ENCODE measurements around the gene ZSWIM4. TPM values are rescaled to one million over a fixed set of nuclear protein-coding genes. Genes with fewer than 3 reads are reported as not detected.

The ZSWIM4 gene
- total RNA-seq, 2 experiments from 2014 or later = 5.0 to 10.8 TPM

GRCh38 chr19:13873834-13874515 lies 78.7 kb downstream of the ZSWIM4 start:
- peaks cover 5% of the 10 kb centered on the region for H3K4me1 ChIP-seq (ENCODE audit: insufficient read depth, low read length, poor library complexity, severe bottlenecking)
- no peak for DNase-seq (ENCODE audit: low spot score)
- no TSS peak for BruUV-seq (replicated peaks)
- H3K4me3 ChIP-seq (ENCODE audit: low read depth, low read length, poor library complexity, severe bottlenecking) = no peak overlapping the region
- no peaks in the 10 kb centered on the region for H3K9me2 ChIP-seq (ENCODE audit: insufficient read depth, low read length)
- no peaks in the 10 kb centered on the region for H3K9me3 ChIP-seq (ENCODE audit: low read length)
- H3K4me2 ChIP-seq (ENCODE audit: low read length) = no peak overlapping the region
- no peaks in the 10 kb centered on the region for H3K79me2 ChIP-seq (ENCODE audit: insufficient read depth, low read depth, low read length)
- CTCF ChIA-PET (ENCODE audit: unreplicated experiment) = no interaction called here
- no peaks in the 10 kb centered on the region for H4K20me1 ChIP-seq (ENCODE audit: insufficient read depth, low read length)
- H3K27ac ChIP-seq (ENCODE audit: low read depth, low read length, poor library complexity, severe bottlenecking) = no peak overlapping the region
- no peak for TF ChIP-seq CTCF (conservative IDR thresholded peaks at IDR 0.05; ENCODE audit: low read length)
- no peak for TF ChIP-seq EZH2phosphoT487 (IDR thresholded peaks at IDR 0.05; ENCODE audit: borderline replicate concordance, low read depth, low read length)
- H2AFZ ChIP-seq (ENCODE audit: low read length) = no peak overlapping the region
- no peaks in the 10 kb centered on the region for H3K36me3 ChIP-seq (ENCODE audit: insufficient read depth, low read length)
- POLR2A ChIA-PET = interaction anchor here (0.6 kb wide), 1 partner anchor 31 kb away, joined by 4 read pairs; no protein-coding TSS in a partner anchor
- intact Hi-C loops (cut with micrococcal nuclease; ENCODE audit: unreplicated experiment) = no loop called here

- H3K27ac ChIP-seq (ENCODE audit: low read depth, low read length, poor library complexity, severe bottlenecking) = no peak overlapping the region
- H3K36me3 ChIP-seq (ENCODE audit: insufficient read depth, low read length) = no peaks in the 10 kb centered on the region
- H3K79me2 ChIP-seq (ENCODE audit: insufficient read depth, low read depth, low read length) = no peaks in the 10 kb centered on the region
- H3K9me2 ChIP-seq (ENCODE audit: insufficient read depth, low read length) = no peaks in the 10 kb centered on the region
- ChIA-PET CTCF (ENCODE audit: unreplicated experiment) (no interaction called here), POLR2A (no interaction called here)
- H3K9me3 ChIP-seq (ENCODE audit: low read length) = no peaks in the 10 kb centered on the region
- intact Hi-C loops (cut with micrococcal nuclease; ENCODE audit: unreplicated experiment) = no loop called here
- H2AFZ ChIP-seq (ENCODE audit: low read length) = no peak overlapping the region
- H3K4me1 ChIP-seq (ENCODE audit: insufficient read depth, low read length, poor library complexity, severe bottlenecking) = peaks cover 11% of the 10 kb centered on the region
- no peaks in the 10 kb centered on the region for H4K20me1 ChIP-seq (ENCODE audit: insufficient read depth, low read length)
- DNase-seq (ENCODE audit: low spot score) = no peak
- H3K4me3 ChIP-seq (ENCODE audit: low read depth, low read length, poor library complexity, severe bottlenecking) = no peak overlapping the region
- no peak overlapping the region for H3K4me2 ChIP-seq (ENCODE audit: low read length)
- TF ChIP-seq EZH2phosphoT487 (IDR thresholded peaks at IDR 0.05; ENCODE audit: borderline replicate concordance, low read depth, low read length) (no peak), CTCF (conservative IDR thresholded peaks at IDR 0.05; ENCODE audit: low read length) (no peak)
- no TSS peak for BruUV-seq (replicated peaks)
Measured at GRCh38 chr19:13875824-13876223, 80.6 kb downstream of the ZSWIM4 start.

GRCh38 chr19:13876834-13877233 lies 81.6 kb downstream of the ZSWIM4 start, which contains the start of gene NANOS3:
TSS of gene NANOS3 (plus strand) at chr19:13877134. CDS start at chr19:13877249, 115 bp downstream.
- no peak within 1 kb of the TSS for H3K4me3 ChIP-seq (ENCODE audit: low read depth, low read length, poor library complexity, severe bottlenecking)
- no peak within 1 kb of the TSS for H3K27ac ChIP-seq (ENCODE audit: low read depth, low read length, poor library complexity, severe bottlenecking)
- POLR2A ChIA-PET = no interaction called here
- CTCF ChIA-PET (ENCODE audit: unreplicated experiment) = no interaction called here
- BruUV-seq (replicated peaks) = no TSS peak
- H3K9me2 ChIP-seq (ENCODE audit: insufficient read depth, low read length) = no peaks in the 10 kb centered on the region
- H3K36me3 ChIP-seq (ENCODE audit: insufficient read depth, low read length) = no peaks in the 10 kb centered on the region
- intact Hi-C loops (cut with micrococcal nuclease; ENCODE audit: unreplicated experiment) = no loop called here
- no peak for TF ChIP-seq CTCF (conservative IDR thresholded peaks at IDR 0.05; ENCODE audit: low read length)
- TF ChIP-seq EZH2phosphoT487 (IDR thresholded peaks at IDR 0.05; ENCODE audit: borderline replicate concordance, low read depth, low read length) = no peak
- no peaks in the 10 kb centered on the region for H3K79me2 ChIP-seq (ENCODE audit: insufficient read depth, low read depth, low read length)
- peaks cover 21% of the 10 kb centered on the region for H3K4me1 ChIP-seq (ENCODE audit: insufficient read depth, low read length, poor library complexity, severe bottlenecking)
- H2AFZ ChIP-seq (ENCODE audit: low read length) = no peak within 1 kb of the TSS
- H4K20me1 ChIP-seq (ENCODE audit: insufficient read depth, low read length) = no peaks in the 10 kb centered on the region
- DNase-seq (ENCODE audit: low spot score) = no peak
- no peaks in the 10 kb centered on the region for H3K9me3 ChIP-seq (ENCODE audit: low read length)
- no peak within 1 kb of the TSS for H3K4me2 ChIP-seq (ENCODE audit: low read length)
